ENCODE measurements around the gene P2RY11. TPM values are rescaled to one million over a fixed set of nuclear protein-coding genes. Genes with fewer than 3 reads are reported as not detected.
A peak's percentile ranks its signal among the peaks of the same experiment; 100 is the strongest.

The P2RY11 gene
- total RNA-seq, 2 experiments from 2014 or later = 28.4 to 29.6 TPM

- Mint-ChIP-seq H3K27me3 (no peaks in the 10 kb centered on the region), H3K27ac (peak overlapping the region; percentile 99), H3K9me3 (no peaks in the 10 kb centered on the region), H3K4me1 (ENCODE audit: low read depth) (peaks cover 72% of the 10 kb centered on the region), H3K4me3 (peak overlapping the region; percentile 88), H3K36me3 (peaks cover 57% of the 10 kb centered on the region)
- ChIA-PET POLR2A (interaction anchor here (1.0 to 7.2 kb wide), 4 partner anchors 7 to 14 kb away, joined by 3 to 76 read pairs (median 12); no protein-coding TSS in a partner anchor), CTCF (interaction anchor here (0.7 to 3.5 kb wide), 5 partner anchors 10 to 142 kb away, joined by 3 to 16 read pairs (median 9); partner anchors contain the start of gene EIF3G)
- no peak for DNase-seq
- intact Hi-C loops (cut with micrococcal nuclease) = loop anchor here (5.0 to 10.0 kb wide), 3 partner anchors 144 to 1801 kb away; partner anchors contain the start of genes CD320, CDKN2D, KRI1 and MRPL4
Measured at GRCh38 chr19:10107817-10108367, 3.6 kb upstream of the P2RY11 start.

GRCh38 chr19:10109528-10109927, 2.0 kb upstream of the P2RY11 start:
- intact Hi-C loops (cut with micrococcal nuclease) = loop anchor here (5.0 to 10.0 kb wide), 3 partner anchors 143 to 1802 kb away; partner anchors contain the start of genes CD320, CDKN2D, KRI1 and MRPL4
- ChIA-PET POLR2A (interaction anchor here (0.7 to 3.0 kb wide), 4 partner anchors 9 to 86 kb away, joined by 3 to 14 read pairs (median 8); no protein-coding TSS in a partner anchor), CTCF (interaction anchor here (1.2 to 9.4 kb wide), 3 partner anchors 9 to 141 kb away, joined by 4 to 96 read pairs (median 4); no protein-coding TSS in a partner anchor)
- H3K9me3 Mint-ChIP-seq = no peaks in the 10 kb centered on the region
- peak overlapping the region; percentile 32 for H3K4me3 Mint-ChIP-seq
- H3K27me3 Mint-ChIP-seq = no peaks in the 10 kb centered on the region
- DNase-seq = no peak
- H3K4me1 Mint-ChIP-seq (ENCODE audit: low read depth) = peaks cover 68% of the 10 kb centered on the region
- peaks cover 64% of the 10 kb centered on the region for H3K36me3 Mint-ChIP-seq
- peak overlapping the region; percentile 59 for H3K27ac Mint-ChIP-seq

- Mint-ChIP-seq H3K4me1 (ENCODE audit: low read depth) (peaks cover 62% of the 10 kb centered on the region), H3K27ac (peak overlapping the region; percentile 95), H3K36me3 (peaks cover 70% of the 10 kb centered on the region), H3K27me3 (no peaks in the 10 kb centered on the region), H3K9me3 (no peaks in the 10 kb centered on the region), H3K4me3 (peak overlapping the region; percentile 64)
- ChIA-PET POLR2A (interaction anchor here (1.0 to 3.0 kb wide), 2 partner anchors 13 to 15 kb away, joined by 5 to 14 read pairs; no protein-coding TSS in a partner anchor), CTCF (interaction anchor here (1.2 to 9.4 kb wide), 3 partner anchors 9 to 140 kb away, joined by 4 to 96 read pairs (median 4); no protein-coding TSS in a partner anchor)
- DNase-seq = no peak
- intact Hi-C loops (cut with micrococcal nuclease) = loop anchor here (5.0 kb wide), 1 partner anchor 178 kb away; no protein-coding TSS in a partner anchor
Measured at GRCh38 chr19:10110076-10110971, 1.2 kb upstream of the P2RY11 start.

DNA sequence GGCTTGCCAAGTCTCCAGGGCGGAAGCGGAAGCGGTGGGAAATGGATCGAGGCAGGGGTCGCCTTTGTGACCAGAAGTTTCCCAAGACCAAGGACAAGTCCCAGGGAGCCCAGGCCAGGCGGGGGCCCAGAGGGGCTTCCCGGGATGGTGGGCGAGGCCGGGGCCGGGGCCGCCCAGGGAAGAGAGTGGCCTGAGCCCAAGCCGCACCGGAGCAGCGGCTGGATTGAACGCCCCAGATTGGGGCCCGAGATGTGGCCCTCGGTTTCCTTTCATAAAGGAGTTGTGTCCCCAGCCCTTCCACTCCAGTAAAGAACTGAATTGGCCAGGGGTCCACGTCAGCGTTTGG, 548 bp upstream of the P2RY11 start:
- POLR2A ChIA-PET = interaction anchor here (1.4 to 8.7 kb wide), 2 partner anchors 13 to 20 kb away, joined by 3 to 75 read pairs; no protein-coding TSS in a partner anchor
- peaks cover 73% of the 10 kb centered on the region for H3K36me3 Mint-ChIP-seq
- peaks cover 61% of the 10 kb centered on the region for H3K4me1 Mint-ChIP-seq (ENCODE audit: low read depth)

GRCh38 chr19:10112037-10112761, 706 bp downstream of the P2RY11 start:
- Mint-ChIP-seq H3K9me3 (no peaks in the 10 kb centered on the region), H3K36me3 (peaks cover 71% of the 10 kb centered on the region), H3K4me1 (ENCODE audit: low read depth) (peaks cover 60% of the 10 kb centered on the region), H3K4me3 (peak overlapping the region; percentile 67), H3K27ac (peak overlapping the region; percentile 95), H3K27me3 (no peaks in the 10 kb centered on the region)
- ChIA-PET CTCF (interaction anchor here (0.6 to 9.4 kb wide), 7 partner anchors 8 to 180 kb away, joined by 3 to 96 read pairs (median 5); partner anchors contain the start of genes ANGPTL6 and ICAM1), POLR2A (interaction anchor here (0.8 to 8.7 kb wide), 6 partner anchors 7 to 181 kb away, joined by 3 to 76 read pairs (median 5); partner anchors contain the start of genes ANGPTL6 and PPAN)
- intact Hi-C loops (cut with micrococcal nuclease) = loop anchor here (1.0 to 5.0 kb wide), 3 partner anchors 8 to 180 kb away; no protein-coding TSS in a partner anchor
- DNase-seq = peak; percentile 85

More for the DNA sequence above, 548 bp upstream of the P2RY11 start:
- Mint-ChIP-seq H3K27ac (peak overlapping the region; percentile 95), H3K9me3 (no peaks in the 10 kb centered on the region), H3K4me3 (peak overlapping the region; percentile 67), H3K27me3 (no peaks in the 10 kb centered on the region)
- no peak for DNase-seq
- intact Hi-C loops (cut with micrococcal nuclease) = loop anchor here (5.0 kb wide), 1 partner anchor 179 kb away; no protein-coding TSS in a partner anchor
- CTCF ChIA-PET = interaction anchor here (1.0 to 9.4 kb wide), 3 partner anchors 13 to 139 kb away, joined by 3 to 96 read pairs (median 4); no protein-coding TSS in a partner anchor

DNA sequence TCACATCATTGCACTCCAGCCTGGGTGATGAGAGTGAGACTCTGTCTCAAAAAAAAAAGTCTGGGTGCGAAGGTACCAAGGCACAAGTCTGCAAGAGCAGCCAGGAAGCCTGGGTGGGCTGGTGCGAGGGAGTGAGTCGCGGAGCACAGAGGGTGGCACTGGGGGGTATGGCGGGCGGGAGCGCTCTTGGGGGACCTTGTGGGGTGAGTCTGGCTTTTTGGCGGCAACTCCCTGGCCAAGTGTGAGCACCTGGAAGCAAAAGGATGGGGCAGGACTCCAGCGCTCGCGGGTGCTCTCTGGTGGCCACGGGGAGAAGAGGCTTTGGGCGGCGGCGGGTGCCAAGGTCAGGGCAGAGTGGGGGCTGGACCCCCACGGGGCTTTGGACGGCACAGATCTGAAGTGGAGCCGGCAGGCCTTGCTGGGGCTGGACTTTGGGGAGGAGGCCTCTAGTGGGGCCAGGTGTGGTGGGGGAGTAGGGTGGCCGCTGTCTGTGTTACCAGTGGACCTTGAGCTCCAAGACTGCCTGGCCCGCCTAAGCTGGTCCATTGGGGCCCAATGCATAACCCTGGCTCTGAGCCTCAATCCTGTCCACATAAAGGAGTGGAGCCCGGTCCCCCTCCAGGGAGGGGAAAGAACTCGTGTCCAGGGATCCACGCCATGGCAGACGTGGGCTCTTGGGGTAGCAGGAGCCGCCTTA, 1.6 kb downstream of the P2RY11 start:
- DNase-seq = peak; percentile 82
- H3K27me3 Mint-ChIP-seq = no peaks in the 10 kb centered on the region
- peak overlapping the region; percentile 95 for H3K27ac Mint-ChIP-seq
- intact Hi-C loops (cut with micrococcal nuclease) = loop anchor here (1.0 to 5.0 kb wide), 4 partner anchors 9 to 181 kb away; no protein-coding TSS in a partner anchor
- POLR2A ChIA-PET = interaction anchor here (0.5 to 8.7 kb wide), 7 partner anchors 8 to 182 kb away, joined by 3 to 76 read pairs (median 5); partner anchors contain the start of genes ANGPTL6 and PPAN
- H3K4me3 Mint-ChIP-seq = peak overlapping the region; percentile 67
- H3K4me1 Mint-ChIP-seq (ENCODE audit: low read depth) = peaks cover 57% of the 10 kb centered on the region
- H3K36me3 Mint-ChIP-seq = peaks cover 63% of the 10 kb centered on the region
- H3K9me3 Mint-ChIP-seq = no peaks in the 10 kb centered on the region
- CTCF ChIA-PET = interaction anchor here (0.6 to 9.4 kb wide), 14 partner anchors 9 to 182 kb away, joined by 3 to 96 read pairs (median 4); partner anchors contain the start of genes ANGPTL6 and MRPL4

DNA sequence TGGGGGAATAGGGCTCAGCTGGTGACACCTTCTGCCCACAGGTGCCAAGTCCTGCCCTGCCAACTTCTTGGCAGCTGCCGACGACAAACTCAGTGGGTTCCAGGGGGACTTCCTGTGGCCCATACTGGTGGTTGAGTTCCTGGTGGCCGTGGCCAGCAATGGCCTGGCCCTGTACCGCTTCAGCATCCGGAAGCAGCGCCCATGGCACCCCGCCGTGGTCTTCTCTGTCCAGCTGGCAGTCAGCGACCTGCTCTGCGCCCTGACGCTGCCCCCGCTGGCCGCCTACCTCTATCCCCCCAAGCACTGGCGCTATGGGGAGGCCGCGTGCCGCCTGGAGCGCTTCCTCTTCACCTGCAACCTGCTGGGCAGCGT, 2.1 kb downstream of the P2RY11 start:
- no peak for DNase-seq
- Mint-ChIP-seq H3K27me3 (no peaks in the 10 kb centered on the region), H3K36me3 (peaks cover 58% of the 10 kb centered on the region), H3K4me1 (ENCODE audit: low read depth) (peaks cover 53% of the 10 kb centered on the region), H3K27ac (peak overlapping the region; percentile 95), H3K9me3 (no peaks in the 10 kb centered on the region), H3K4me3 (peak overlapping the region; percentile 16)
- ChIA-PET CTCF (interaction anchor here (0.6 to 9.4 kb wide), 15 partner anchors 9 to 183 kb away, joined by 3 to 96 read pairs (median 3); partner anchors contain the start of genes ANGPTL6 and MRPL4), POLR2A (interaction anchor here (0.5 to 8.7 kb wide), 7 partner anchors 9 to 182 kb away, joined by 3 to 76 read pairs (median 5); partner anchors contain the start of genes ANGPTL6 and PPAN)
- intact Hi-C loops (cut with micrococcal nuclease) = loop anchor here (1.0 to 5.0 kb wide), 3 partner anchors 17 to 181 kb away; no protein-coding TSS in a partner anchor

- Mint-ChIP-seq H3K27me3 (no peaks in the 10 kb centered on the region), H3K36me3 (peaks cover 60% of the 10 kb centered on the region), H3K4me3 (peak overlapping the region; percentile 16), H3K27ac (peak overlapping the region; percentile 95), H3K4me1 (ENCODE audit: low read depth) (peaks cover 57% of the 10 kb centered on the region), H3K9me3 (no peaks in the 10 kb centered on the region)
- intact Hi-C loops (cut with micrococcal nuclease) = loop anchor here (1.0 to 5.0 kb wide), 3 partner anchors 17 to 182 kb away; no protein-coding TSS in a partner anchor
- POLR2A ChIA-PET = interaction anchor here (0.6 to 8.7 kb wide), 7 partner anchors 8 to 183 kb away, joined by 3 to 76 read pairs (median 5); partner anchors contain the start of genes ANGPTL6 and PPAN
- no peak for DNase-seq
- CTCF ChIA-PET = interaction anchor here (0.6 to 9.4 kb wide), 7 partner anchors 8 to 183 kb away, joined by 3 to 96 read pairs (median 5); partner anchors contain the start of genes MRPL4 and PPAN
Measured at GRCh38 chr19:10113964-10114650, 2.6 kb downstream of the P2RY11 start.

GRCh38 chr19:10114651-10115391, 3.3 kb downstream of the P2RY11 start:
- ChIA-PET CTCF (interaction anchor here (0.6 to 9.4 kb wide), 5 partner anchors 9 to 136 kb away, joined by 3 to 96 read pairs (median 4); partner anchors contain the start of genes MRPL4 and PPAN), POLR2A (interaction anchor here (0.8 to 8.7 kb wide), 4 partner anchors 10 to 184 kb away, joined by 3 to 76 read pairs (median 40); partner anchors contain the start of genes ANGPTL6 and PPAN)
- Mint-ChIP-seq H3K9me3 (no peaks in the 10 kb centered on the region), H3K27me3 (no peaks in the 10 kb centered on the region), H3K4me3 (peak overlapping the region; percentile 16), H3K36me3 (peaks cover 57% of the 10 kb centered on the region), H3K27ac (peak overlapping the region; percentile 49), H3K4me1 (ENCODE audit: low read depth) (peaks cover 54% of the 10 kb centered on the region)
- no peak for DNase-seq
- intact Hi-C loops (cut with micrococcal nuclease) = loop anchor here (5.0 kb wide), 1 partner anchor 183 kb away; no protein-coding TSS in a partner anchor

Data from activated CD4-positive, alpha-beta memory T cell treated with anti-CD3 and anti-CD28 coated beads for 36 hours (primary cell).